Activated naive CD4-positive, alpha-beta T cell treated with anti-CD3 and anti-CD28 coated beads, Interleukin-2, amount 50 U/mL, for 72 hours (primary cell): ENCODE results near the gene CPPED1. TPM values are rescaled to one million over a fixed set of nuclear protein-coding genes. Genes with fewer than 3 reads are reported as not detected.
"Not testable (repeated sequence)": the region's sequence is repeated elsewhere in the genome, so short reads cannot be mapped to it uniquely, and the experiment has no call there.

Experiments used
- ATAC-seq, 2 donors: fragments of 150-1000 bp; cut with Tn5 transposase; 2 replicates each; pipeline ENCODE4 v1.10.0; 2021; ENCODE audit warnings: mild to moderate bottlenecking in 2 of 2, moderate library complexity in 2 of 2
- DNase-seq, 2 donors: peaks; one replicate each; pipeline ENCODE4 v3.0.0; 2021 to 2022; ENCODE audit warnings: low spot score in 2 of 2
- H3K27ac Mint-ChIP-seq, 2 donors: one replicate each; pipeline ENCODE4 v1.8.0; 2022; ENCODE audit warnings: mild to moderate bottlenecking in 2 of 2, mixed read lengths in 2 of 2
- H3K36me3 Mint-ChIP-seq, 2 donors: one replicate each; pipeline ENCODE4 v1.8.0; 2022; ENCODE audit warnings: mixed read lengths in 2 of 2
- H3K9me3 Mint-ChIP-seq, 2 donors: one replicate each; pipeline ENCODE4 v1.8.0; 2022; ENCODE audit warnings: mixed read lengths in 2 of 2
- total RNA-seq, 2 donors: library from RNA; stranded (reverse); gene quantifications; one replicate each; pipeline ENCODE4 v1.2.3, GENCODE V29; 2022

CPPED1 gene
- total RNA-seq, 2 donors from 2014 or later: 11.6 to 16.4 TPM

DNA sequence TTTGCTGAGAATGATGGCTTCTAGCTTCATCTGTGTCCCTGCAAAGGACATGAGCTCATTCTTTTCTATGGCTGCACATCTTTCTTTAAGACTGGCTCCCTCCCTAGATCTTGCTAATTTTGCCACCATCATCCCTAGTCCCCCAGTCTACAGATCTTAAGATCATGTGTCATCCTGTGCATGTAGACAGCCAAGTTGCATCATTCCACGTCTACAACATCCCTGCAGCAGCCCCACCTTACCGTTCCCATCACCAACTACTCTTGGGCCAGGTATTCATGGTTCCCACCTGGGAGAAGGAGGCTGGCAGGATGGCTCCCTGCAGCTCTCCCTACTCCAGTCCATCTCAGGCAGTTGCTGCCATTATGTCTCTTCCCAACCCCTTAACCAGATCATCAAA, 12.3 kb downstream of the CPPED1 start:
- DNase-seq: no peak
- Mint-ChIP-seq H3K27ac (no peak overlapping the region), H3K36me3 (peaks cover 17 to 19% of the 10 kb centered on the region in 2 donors), H3K9me3 (peaks cover 7 to 14% of the 10 kb centered on the region in 2 donors)
- no peak for ATAC-seq

DNA sequence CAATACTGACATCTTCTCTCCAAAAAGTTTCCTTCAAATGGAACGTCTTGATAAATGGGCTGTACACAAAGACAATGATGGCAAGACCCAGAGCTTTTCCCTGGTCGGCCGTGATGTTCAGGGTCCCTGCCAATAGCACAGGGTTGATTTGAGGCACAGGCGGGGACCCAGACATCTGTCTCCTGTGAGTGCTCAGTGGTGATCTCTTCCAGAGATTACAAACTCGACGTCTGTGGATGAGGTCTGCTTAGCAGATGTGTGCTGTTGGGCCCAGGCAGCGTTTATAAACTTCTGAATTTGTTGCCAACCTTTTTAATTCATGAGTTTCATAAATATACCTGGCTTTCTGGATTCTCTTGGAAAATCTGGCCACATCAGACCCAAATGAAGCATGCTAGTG, 14.9 kb downstream of the CPPED1 start:
- H3K36me3 Mint-ChIP-seq: peaks cover 21 to 23% of the 10 kb centered on the region in 2 donors

GRCh38 chr16:12786081-12786480, 17.6 kb downstream of the CPPED1 start:
- peaks cover under 1 to 6% of the 10 kb centered on the region in 2 donors for H3K9me3 Mint-ChIP-seq
- ATAC-seq: no peak
- no peak overlapping the region for H3K27ac Mint-ChIP-seq
- H3K36me3 Mint-ChIP-seq: peaks cover 14 to 16% of the 10 kb centered on the region in 2 donors
- DNase-seq: no peak

More for the DNA sequence above, 14.9 kb downstream of the CPPED1 start:
- ATAC-seq: no peak
- DNase-seq: no peak
- Mint-ChIP-seq H3K27ac (no peak overlapping the region), H3K9me3 (peaks cover 11 to 14% of the 10 kb centered on the region in 2 donors)

- ATAC-seq: peak in 1 of 2 donors; percentile 39
- Mint-ChIP-seq H3K36me3 (peaks cover 20 to 21% of the 10 kb centered on the region in 2 donors), H3K9me3 (peaks cover 0 to 6% of the 10 kb centered on the region in 2 donors), H3K27ac (no peak overlapping the region)
- DNase-seq: no peak
Observed at GRCh38 chr16:12784076-12784475, 19.6 kb downstream of the CPPED1 start.

DNA sequence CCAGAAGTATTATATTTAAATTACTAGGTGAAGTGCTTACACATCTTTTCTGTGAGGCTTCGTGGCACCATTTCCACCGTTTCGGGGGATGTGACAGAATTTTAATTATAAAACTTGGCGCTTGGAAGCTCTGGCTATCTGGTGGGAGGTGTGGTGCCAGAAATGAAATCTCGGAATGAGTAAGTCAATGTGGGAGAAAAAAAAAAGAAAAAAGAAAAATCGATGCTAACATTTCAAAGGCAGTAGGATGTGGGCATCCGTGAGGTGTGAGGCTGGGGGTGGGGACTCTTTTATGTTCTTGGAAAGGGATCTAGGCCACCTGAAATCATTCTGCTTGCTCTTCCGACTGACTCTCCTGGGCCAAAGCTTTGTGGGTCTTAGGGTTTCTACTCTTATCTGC, 21.9 kb downstream of the CPPED1 start:
- ATAC-seq (peak; percentile 63 to 82), DNase-seq (no peak)
- H3K9me3 Mint-ChIP-seq: peaks cover 0 to 6% of the 10 kb centered on the region in 2 donors
- H3K36me3 Mint-ChIP-seq: peaks cover 15 to 23% of the 10 kb centered on the region in 2 donors
- H3K27ac Mint-ChIP-seq: peak overlapping the region in 1 of 2 donors; percentile 22

- Mint-ChIP-seq H3K36me3 (peaks cover 18 to 33% of the 10 kb centered on the region in 2 donors), H3K9me3 (peaks cover 0 to 6% of the 10 kb centered on the region in 2 donors), H3K27ac (peak overlapping the region in 1 of 2 donors; percentile 76)
- DNase-seq: no peak
- no peak for ATAC-seq
Observed at GRCh38 chr16:12780467-12780866, 23.2 kb downstream of the CPPED1 start.

DNA sequence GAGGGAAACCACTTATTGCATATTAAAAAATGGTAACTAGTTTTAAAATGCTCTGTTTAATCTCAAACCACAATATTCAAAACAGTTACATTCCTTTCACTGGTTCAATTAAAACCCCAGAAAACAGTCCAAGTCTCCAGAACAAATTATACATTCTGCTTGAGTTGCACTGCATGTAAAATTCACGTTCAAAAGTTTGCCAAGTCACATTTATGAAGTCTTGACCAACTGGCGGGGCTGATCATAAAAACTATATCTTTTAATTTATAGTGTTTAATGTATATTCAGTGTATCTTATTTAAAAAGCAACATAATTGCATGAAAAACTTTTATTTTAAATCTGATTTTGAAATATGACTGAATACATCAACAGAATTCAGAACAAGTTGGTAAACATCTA, 25.0 kb downstream of the CPPED1 start:
- no peak for DNase-seq
- peaks cover 0 to 2% of the 10 kb centered on the region in 2 donors for H3K9me3 Mint-ChIP-seq
- H3K36me3 Mint-ChIP-seq: peaks cover 14 to 29% of the 10 kb centered on the region in 2 donors
- ATAC-seq: no peak
- no peak overlapping the region for H3K27ac Mint-ChIP-seq

- Mint-ChIP-seq H3K36me3 (peaks cover 13 to 16% of the 10 kb centered on the region in 2 donors), H3K9me3 (no peaks in the 10 kb centered on the region), H3K27ac (no peak overlapping the region)
- ATAC-seq: no peak
- DNase-seq: no peak
Observed at GRCh38 chr16:12775656-12776236, 27.9 kb downstream of the CPPED1 start.

GRCh38 chr16:12773221-12773620, 30.5 kb downstream of the CPPED1 start:
- ATAC-seq (no peak), DNase-seq (no peak)
- no peak overlapping the region for H3K27ac Mint-ChIP-seq
- H3K9me3 Mint-ChIP-seq: no peaks in the 10 kb centered on the region
- peaks cover 7 to 11% of the 10 kb centered on the region in 2 donors for H3K36me3 Mint-ChIP-seq

DNA sequence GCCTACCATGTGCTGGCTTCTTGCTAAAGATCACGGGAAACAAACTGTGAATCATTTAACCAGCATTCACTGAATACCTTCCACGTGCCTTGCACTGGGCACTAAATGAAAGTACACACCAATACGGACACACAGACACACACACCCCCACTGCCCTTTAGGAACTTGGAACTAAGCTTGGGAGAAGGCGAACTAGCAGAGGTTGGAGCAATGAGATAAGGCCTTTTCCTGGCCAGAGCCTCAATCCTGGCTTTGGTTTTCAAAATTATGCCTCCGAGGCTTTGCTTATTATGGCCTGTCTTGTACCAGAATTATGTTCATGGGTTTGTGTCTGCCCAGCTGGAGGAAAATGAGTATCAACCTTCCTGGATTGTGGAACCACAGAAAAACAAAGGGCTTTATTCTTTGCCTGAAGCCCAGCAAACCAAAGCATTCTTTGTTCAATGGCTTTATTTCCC, 32.3 kb downstream of the CPPED1 start:
- ATAC-seq (no peak), DNase-seq (no peak)
- no peaks in the 10 kb centered on the region for H3K9me3 Mint-ChIP-seq
- H3K36me3 Mint-ChIP-seq: peaks cover 0 to 5% of the 10 kb centered on the region in 2 donors
- H3K27ac Mint-ChIP-seq: no peak overlapping the region

- H3K9me3 Mint-ChIP-seq: no peaks in the 10 kb centered on the region
- peaks cover 0 to 8% of the 10 kb centered on the region in 2 donors for H3K36me3 Mint-ChIP-seq
- no peak overlapping the region for H3K27ac Mint-ChIP-seq
- ATAC-seq: no peak
- no peak for DNase-seq
Observed at GRCh38 chr16:12769525-12769924, 34.2 kb downstream of the CPPED1 start.

DNA sequence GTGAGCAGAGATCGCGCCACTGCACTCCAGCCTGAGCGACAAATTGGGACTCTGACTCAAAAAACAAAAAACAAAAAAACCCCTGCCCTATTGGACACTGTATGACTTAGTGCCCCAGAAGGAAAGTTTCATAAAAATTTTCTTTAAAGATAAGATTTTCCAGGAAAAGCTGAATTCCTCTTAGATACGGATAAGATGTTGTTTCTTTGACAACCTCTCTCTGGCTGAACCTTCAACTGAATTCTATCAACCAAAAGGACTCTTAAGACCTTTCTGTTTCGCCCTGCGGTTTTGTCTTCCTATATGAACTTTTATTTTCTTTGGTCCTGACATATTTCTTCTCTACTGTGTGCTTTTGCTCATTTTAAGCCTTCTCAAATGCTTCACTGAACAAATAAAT, 35.8 kb downstream of the CPPED1 start:
- DNase-seq: no peak
- ATAC-seq: peak; percentile 18 to 81
- Mint-ChIP-seq H3K36me3 (peaks cover 0 to 8% of the 10 kb centered on the region in 2 donors), H3K9me3 (no peaks in the 10 kb centered on the region), H3K27ac (peak overlapping the region in 1 of 2 donors; percentile 66)

GRCh38 chr16:12766853-12767252, 36.8 kb downstream of the CPPED1 start:
- no peak for ATAC-seq
- no peak for DNase-seq
- Mint-ChIP-seq H3K27ac (no peak overlapping the region), H3K9me3 (no peaks in the 10 kb centered on the region), H3K36me3 (peaks cover 0 to 8% of the 10 kb centered on the region in 2 donors)

DNA sequence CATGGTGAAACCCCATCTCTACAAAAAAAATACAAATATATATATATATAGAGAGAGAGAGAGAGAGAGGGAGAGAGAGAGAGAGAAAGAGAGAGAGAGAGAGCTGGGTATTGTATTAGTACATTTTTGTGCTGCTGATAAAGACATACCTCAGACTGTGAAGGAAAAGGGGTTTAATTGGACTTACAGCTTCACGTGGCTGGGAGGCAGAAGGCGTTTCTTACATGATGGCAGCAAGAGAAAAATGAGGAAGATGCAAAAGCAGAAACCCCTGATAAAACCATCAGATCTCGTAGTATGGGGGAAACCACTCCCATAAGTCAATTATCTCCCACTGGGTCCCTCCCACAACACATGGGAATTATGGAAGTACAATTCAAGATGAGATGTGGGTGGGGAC, 37.5 kb downstream of the CPPED1 start:
- not testable (repeated sequence) for ATAC-seq, H3K36me3 Mint-ChIP-seq, DNase-seq, H3K27ac Mint-ChIP-seq, H3K9me3 Mint-ChIP-seq

GRCh38 chr16:12764813-12765488, 38.7 kb downstream of the CPPED1 start:
- H3K27ac Mint-ChIP-seq: no peak overlapping the region
- H3K9me3 Mint-ChIP-seq: no peaks in the 10 kb centered on the region
- ATAC-seq: no peak

GRCh38 chr16:12763517-12763916, 40.2 kb downstream of the CPPED1 start:
- Mint-ChIP-seq H3K9me3 (no peaks in the 10 kb centered on the region), H3K36me3 (peaks cover 0 to 8% of the 10 kb centered on the region in 2 donors), H3K27ac (peak overlapping the region in 1 of 2 donors; percentile 22)
- DNase-seq (no peak), ATAC-seq (no peak)

More at GRCh38 chr16:12764813-12765488, 38.7 kb downstream of the CPPED1 start:
- no peak for DNase-seq
- H3K36me3 Mint-ChIP-seq: peaks cover 0 to 8% of the 10 kb centered on the region in 2 donors

- no peak overlapping the region for H3K27ac Mint-ChIP-seq
- H3K36me3 Mint-ChIP-seq: peaks cover 0 to 8% of the 10 kb centered on the region in 2 donors
- DNase-seq (no peak), ATAC-seq (no peak)
- no peaks in the 10 kb centered on the region for H3K9me3 Mint-ChIP-seq
Observed at GRCh38 chr16:12760819-12761611, 42.7 kb downstream of the CPPED1 start.
